Omental fat pad (tissue), 4 donors: Measurements from ENCODE around the gene OSBP2. TPM values are rescaled to one million over a fixed set of nuclear protein-coding genes. Genes with fewer than 3 reads are reported as not detected.
A peak's percentile ranks its signal among the peaks of the same experiment; 100 is the strongest.

Source experiments
- ATAC-seq: fragments of 150-250 bp; one replicate; pipeline ENCODE4 v1.9.1; 2016; ENCODE audit warnings: mild to moderate bottlenecking, moderate library complexity; ENCODE audit not compliant: low FRiP score
- DNase-seq: peaks from one replicate; pipeline ENCODE4 v3.0.0-alpha.2; 2019; ENCODE audit warnings: low spot score
- total RNA-seq, 4 donors: library from RNA; depleted of rRNA; stranded (reverse); fragments of >200 nt; gene quantifications; one replicate each; pipeline ENCODE4 v1.1.0, GENCODE V29; 2016
- TF ChIP-seq, protein P1 (sequence below), 3 donors: fragments of 450-650 bp; IDR thresholded peaks; one replicate each; pipeline ENCODE4 v1.5.1; 2016 to 2017; ENCODE audit warnings: antibody characterized with exemption in 3 of 3, mild to moderate bottlenecking in 3 of 3, moderate library complexity in 2 of 3

OSBP2 gene
- total RNA-seq, 4 donors from 2014 or later, result 1.3 to 7.4 (median 4.4) TPM

DNA sequence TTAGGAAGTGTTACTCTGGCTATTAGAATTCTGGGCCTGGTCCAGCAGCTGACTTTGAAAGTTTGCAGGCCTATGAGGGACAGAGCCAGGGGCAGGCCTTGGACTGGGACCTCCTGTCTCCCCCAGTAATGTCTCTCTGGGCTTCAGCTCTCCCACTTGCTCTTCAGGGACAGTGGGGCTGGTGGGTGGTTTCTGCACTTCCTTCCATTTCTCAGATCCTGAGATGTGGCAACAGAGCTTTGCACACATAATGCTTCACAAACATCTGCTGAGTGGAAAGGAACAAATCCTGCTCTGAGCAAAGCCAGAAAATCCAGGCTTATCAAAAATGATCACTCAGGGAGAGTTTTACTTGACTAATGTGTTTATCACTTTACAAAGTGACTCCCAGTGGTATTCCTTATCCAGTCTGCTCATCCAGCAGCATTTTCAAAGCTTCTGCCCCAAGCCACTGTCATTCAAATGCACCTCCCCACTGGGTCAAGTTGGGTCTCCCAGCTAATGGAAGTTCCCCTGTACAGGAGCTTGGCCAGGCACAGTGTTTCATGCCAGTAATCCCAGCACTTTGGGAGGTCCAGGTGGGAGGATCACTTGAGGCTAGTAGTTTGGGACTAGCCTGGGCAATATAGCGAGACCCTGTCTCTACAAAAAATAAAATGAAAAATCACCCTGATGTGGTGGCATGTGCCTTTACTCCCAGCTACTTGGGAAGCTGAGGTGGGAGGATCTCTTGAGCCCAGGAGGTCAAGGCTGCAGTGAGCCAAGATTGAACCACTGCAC lies 13.5 kb upstream of the OSBP2 start:
- TF ChIP-seq, protein P1, sequence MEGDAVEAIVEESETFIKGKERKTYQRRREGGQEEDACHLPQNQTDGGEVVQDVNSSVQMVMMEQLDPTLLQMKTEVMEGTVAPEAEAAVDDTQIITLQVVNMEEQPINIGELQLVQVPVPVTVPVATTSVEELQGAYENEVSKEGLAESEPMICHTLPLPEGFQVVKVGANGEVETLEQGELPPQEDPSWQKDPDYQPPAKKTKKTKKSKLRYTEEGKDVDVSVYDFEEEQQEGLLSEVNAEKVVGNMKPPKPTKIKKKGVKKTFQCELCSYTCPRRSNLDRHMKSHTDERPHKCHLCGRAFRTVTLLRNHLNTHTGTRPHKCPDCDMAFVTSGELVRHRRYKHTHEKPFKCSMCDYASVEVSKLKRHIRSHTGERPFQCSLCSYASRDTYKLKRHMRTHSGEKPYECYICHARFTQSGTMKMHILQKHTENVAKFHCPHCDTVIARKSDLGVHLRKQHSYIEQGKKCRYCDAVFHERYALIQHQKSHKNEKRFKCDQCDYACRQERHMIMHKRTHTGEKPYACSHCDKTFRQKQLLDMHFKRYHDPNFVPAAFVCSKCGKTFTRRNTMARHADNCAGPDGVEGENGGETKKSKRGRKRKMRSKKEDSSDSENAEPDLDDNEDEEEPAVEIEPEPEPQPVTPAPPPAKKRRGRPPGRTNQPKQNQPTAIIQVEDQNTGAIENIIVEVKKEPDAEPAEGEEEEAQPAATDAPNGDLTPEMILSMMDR (IDR thresholded peaks at IDR 0.05), result no peak
- ATAC-seq (no peak), DNase-seq (no peak)

GRCh38 chr22:30681831-30682230 lies 12.8 kb upstream of the OSBP2 start:
- no peak for ATAC-seq
- TF ChIP-seq, protein P1 (IDR thresholded peaks at IDR 0.05), result no peak
- no peak for DNase-seq

DNA sequence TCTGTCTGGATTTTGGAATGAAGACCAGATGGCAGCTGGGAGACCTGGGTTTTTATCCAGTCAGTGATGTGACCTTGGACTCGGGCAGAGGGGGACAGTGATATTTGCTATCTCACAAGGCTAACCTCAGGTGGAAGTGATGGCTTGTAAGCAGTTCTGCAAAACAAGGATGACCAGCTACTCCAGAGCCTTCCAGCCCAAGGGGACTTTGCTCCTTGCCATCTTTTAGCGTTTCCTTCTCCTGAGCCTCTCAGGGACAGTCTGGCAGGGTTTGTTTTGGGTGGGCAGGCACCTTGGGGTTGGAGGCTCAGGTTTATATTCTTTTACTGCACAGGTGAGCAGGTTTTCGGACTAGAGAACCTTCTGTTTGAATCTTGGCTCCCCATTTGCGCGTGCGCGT lies 9.5 kb upstream of the OSBP2 start:
- TF ChIP-seq, protein P1 (IDR thresholded peaks at IDR 0.05), result no peak
- no peak for DNase-seq
- no peak for ATAC-seq

DNA sequence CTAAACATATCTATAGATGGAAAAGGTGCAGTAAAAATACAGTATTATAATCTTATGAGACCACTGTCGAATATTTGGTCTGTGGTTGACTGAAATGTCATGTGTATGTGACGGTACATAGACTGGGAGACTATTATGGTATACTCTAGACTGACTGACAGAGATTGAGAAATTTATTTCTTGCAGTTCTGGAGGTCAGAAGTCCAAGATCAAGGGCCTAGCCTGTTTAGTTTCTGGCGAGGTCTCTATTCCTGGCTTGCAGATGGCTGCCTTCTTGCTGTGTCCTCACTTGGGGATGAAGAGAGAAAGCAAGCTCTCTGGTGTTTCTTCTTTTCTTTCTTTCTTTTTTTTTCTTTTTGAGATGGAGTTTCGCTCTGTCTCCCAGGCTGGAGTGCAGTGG lies 7.3 kb upstream of the OSBP2 start:
- TF ChIP-seq, protein P1 (IDR thresholded peaks at IDR 0.05), result no peak
- ATAC-seq, result no peak
- no peak for DNase-seq

GRCh38 chr22:30689622-30690021 lies 5.1 kb upstream of the OSBP2 start:
- DNase-seq (no peak), ATAC-seq (no peak)
- TF ChIP-seq, protein P1 (IDR thresholded peaks at IDR 0.05), result no peak

DNA sequence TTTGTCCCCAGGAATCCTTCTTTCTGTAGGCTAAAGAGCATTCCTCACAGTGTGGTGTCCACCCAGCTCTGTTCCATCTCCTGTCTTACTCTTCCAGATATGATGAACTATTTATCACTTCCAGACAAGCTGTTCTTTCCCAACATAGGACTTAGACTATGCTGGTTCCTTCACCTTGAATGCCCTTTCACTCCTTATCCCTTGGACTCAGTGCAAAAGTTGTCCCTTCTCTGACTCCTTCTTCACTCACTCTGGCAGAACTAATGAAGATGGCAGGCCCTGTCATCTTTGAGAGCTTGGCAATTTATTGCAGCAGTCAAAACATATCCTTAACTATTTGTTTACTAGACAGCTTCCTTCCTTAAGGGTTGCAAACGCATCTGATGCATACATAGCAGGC lies 3.5 kb upstream of the OSBP2 start:
- ATAC-seq, result no peak
- no peak for DNase-seq
- TF ChIP-seq, protein P1 (IDR thresholded peaks at IDR 0.05), result no peak

DNA sequence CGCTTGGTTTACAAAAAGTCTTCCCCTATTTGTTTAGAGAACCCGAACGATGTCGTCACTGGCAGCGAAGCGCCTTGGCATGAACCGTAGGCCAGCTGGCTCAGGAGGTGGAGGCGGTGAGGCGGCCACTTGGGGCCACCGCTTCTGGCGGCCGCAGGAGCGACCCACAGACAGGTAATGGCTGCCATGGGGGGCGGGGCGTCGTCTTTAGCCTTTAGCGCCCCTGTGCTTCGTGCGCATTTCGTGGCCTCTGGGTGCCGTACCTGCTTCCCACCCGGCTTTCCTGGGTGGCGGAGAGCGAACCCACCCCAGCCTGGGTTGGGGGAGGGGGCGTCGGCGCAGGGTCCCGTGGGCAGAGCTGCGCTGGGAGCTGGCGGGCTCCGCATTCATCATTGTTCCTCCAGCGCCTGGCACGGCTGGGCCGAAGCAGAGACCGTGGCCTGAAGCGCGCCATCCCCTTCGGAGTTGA lies 469 bp upstream of the OSBP2 start:
- TF ChIP-seq, protein P1 (IDR thresholded peaks at IDR 0.05), result no peak
- ATAC-seq, result peak; percentile 52
- DNase-seq, result no peak
